Measurements from ENCODE around the gene NINL. TPM values are rescaled to one million over a fixed set of nuclear protein-coding genes. Genes with fewer than 3 reads are reported as not detected.

The NINL gene
- total RNA-seq, 1 experiment from 2014 or later, result 31.5 TPM

DNA sequence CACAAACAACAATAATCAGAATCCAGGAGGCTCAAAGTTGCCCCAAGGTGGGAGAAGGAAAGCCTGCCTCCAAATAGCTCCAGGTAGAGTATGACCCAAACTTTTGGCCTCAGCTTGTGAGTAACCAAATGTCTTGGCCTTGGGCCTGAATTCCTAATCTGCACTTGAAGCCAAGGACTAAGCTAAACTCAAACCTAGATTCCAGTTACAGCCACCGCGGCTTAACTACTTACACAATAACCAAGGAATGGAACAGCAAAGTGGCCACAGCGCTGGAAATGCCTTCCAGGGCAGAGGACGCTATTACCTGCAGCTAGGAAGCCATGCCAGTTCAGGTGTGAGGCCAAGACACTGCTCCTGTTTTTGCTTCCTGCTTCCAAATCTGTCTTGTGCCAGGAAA lies 4.6 kb downstream of the NINL start:
- no peak for DNase-seq (ENCODE audit: low spot score)
- no peak overlapping the region for H3K4me3 ChIP-seq (ENCODE audit: low read depth, low read length, poor library complexity, severe bottlenecking)
- no peaks in the 10 kb centered on the region for H3K9me3 ChIP-seq (ENCODE audit: low read depth, low read length, poor library complexity, severe bottlenecking)
- no peak overlapping the region for H3K27ac ChIP-seq (ENCODE audit: low read depth, low read length, poor library complexity, severe bottlenecking)
- no peak for TF ChIP-seq CTCF (conservative IDR thresholded peaks at IDR 0.05; ENCODE audit: low read depth, low read length)
- no peak for TF ChIP-seq EZH2 (IDR thresholded peaks at IDR 0.05; ENCODE audit: borderline replicate concordance, low read depth, low read length, poor library complexity, severe bottlenecking)
- H3K4me1 ChIP-seq (ENCODE audit: insufficient read depth, low read length, poor library complexity, severe bottlenecking), result no peaks in the 10 kb centered on the region
- BruUV-seq (replicated peaks), result no TSS peak
- POLR2A ChIA-PET (ENCODE audit: low non-redundant PET), result no interaction called here
- CTCF ChIA-PET, result interaction anchor here (0.7 kb wide), 1 partner anchor 13 kb away, joined by 4 read pairs; no protein-coding TSS in a partner anchor
- H3K27me3 ChIP-seq (replicated peaks; ENCODE audit: insufficient read depth, low read depth, low read length, poor library complexity), result no peaks in the 10 kb centered on the region
- intact Hi-C loops (cut with micrococcal nuclease; ENCODE audit: unreplicated experiment), result no loop called here
- H3K36me3 ChIP-seq (ENCODE audit: insufficient read depth, low read length, poor library complexity, severe bottlenecking), result peaks cover 11% of the 10 kb centered on the region

DNA sequence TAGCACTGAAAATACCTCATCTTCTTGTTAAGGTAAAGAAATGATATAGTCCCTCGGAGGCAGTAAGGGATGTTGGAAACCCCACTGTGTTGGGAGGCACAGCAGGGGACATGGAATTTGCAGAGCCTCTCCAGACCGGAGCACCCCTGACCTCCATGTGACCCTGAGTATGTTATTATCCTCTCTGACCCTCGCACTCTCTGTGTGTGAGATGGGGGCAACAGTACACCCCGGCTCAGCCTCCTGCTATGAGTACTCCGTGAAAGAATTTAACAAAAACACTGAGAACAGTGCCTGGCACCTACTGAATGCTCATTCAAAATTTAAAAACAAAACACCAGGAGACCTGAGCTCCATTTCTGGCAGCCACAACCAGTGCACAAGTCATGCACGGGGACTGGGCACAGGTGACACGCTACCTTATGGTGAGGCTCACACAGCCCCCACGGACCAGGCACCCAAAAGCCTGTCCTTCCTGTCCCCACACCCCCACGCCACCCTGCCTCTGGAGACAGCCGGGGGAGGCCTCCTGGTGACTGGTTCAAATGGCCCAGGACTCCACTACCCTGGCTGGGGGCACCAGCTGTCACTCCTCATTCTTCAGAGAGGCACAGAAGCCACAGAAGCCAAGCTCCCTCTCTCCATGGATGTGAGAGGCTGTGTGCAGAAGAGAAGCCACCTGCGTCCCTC lies 6.1 kb downstream of the NINL start:
- Histone ChIP-seq H3K27me3 (replicated peaks; ENCODE audit: insufficient read depth, low read depth, low read length, poor library complexity) (no peaks in the 10 kb centered on the region), H3K4me3 (ENCODE audit: low read depth, low read length, poor library complexity, severe bottlenecking) (no peak overlapping the region), H3K27ac (ENCODE audit: low read depth, low read length, poor library complexity, severe bottlenecking) (peak overlapping the region; percentile 57), H3K36me3 (ENCODE audit: insufficient read depth, low read length, poor library complexity, severe bottlenecking) (peaks cover 11% of the 10 kb centered on the region), H3K4me1 (ENCODE audit: insufficient read depth, low read length, poor library complexity, severe bottlenecking) (no peaks in the 10 kb centered on the region), H3K9me3 (ENCODE audit: low read depth, low read length, poor library complexity, severe bottlenecking) (no peaks in the 10 kb centered on the region)
- no TSS peak for BruUV-seq (replicated peaks)
- ChIA-PET POLR2A (ENCODE audit: low non-redundant PET) (no interaction called here), CTCF (no interaction called here)
- DNase-seq (ENCODE audit: low spot score), result no peak
- intact Hi-C loops (cut with micrococcal nuclease; ENCODE audit: unreplicated experiment), result no loop called here
- TF ChIP-seq CTCF (conservative IDR thresholded peaks at IDR 0.05; ENCODE audit: low read depth, low read length), result no peak
- TF ChIP-seq EZH2 (IDR thresholded peaks at IDR 0.05; ENCODE audit: borderline replicate concordance, low read depth, low read length, poor library complexity, severe bottlenecking), result no peak

GRCh38 chr20:25576783-25577530 lies 8.4 kb downstream of the NINL start:
- no peaks in the 10 kb centered on the region for H3K4me1 ChIP-seq (ENCODE audit: insufficient read depth, low read length, poor library complexity, severe bottlenecking)
- H3K36me3 ChIP-seq (ENCODE audit: insufficient read depth, low read length, poor library complexity, severe bottlenecking), result peaks cover 9% of the 10 kb centered on the region
- intact Hi-C loops (cut with micrococcal nuclease; ENCODE audit: unreplicated experiment), result no loop called here
- H3K4me3 ChIP-seq (ENCODE audit: low read depth, low read length, poor library complexity, severe bottlenecking), result no peak overlapping the region
- no TSS peak for BruUV-seq (replicated peaks)
- TF ChIP-seq CTCF (conservative IDR thresholded peaks at IDR 0.05; ENCODE audit: low read depth, low read length) (no peak), EZH2 (IDR thresholded peaks at IDR 0.05; ENCODE audit: borderline replicate concordance, low read depth, low read length, poor library complexity, severe bottlenecking) (no peak)
- ChIA-PET CTCF (no interaction called here), POLR2A (ENCODE audit: low non-redundant PET) (no interaction called here)
- H3K27me3 ChIP-seq (replicated peaks; ENCODE audit: insufficient read depth, low read depth, low read length, poor library complexity), result no peaks in the 10 kb centered on the region
- no peaks in the 10 kb centered on the region for H3K9me3 ChIP-seq (ENCODE audit: low read depth, low read length, poor library complexity, severe bottlenecking)
- no peak overlapping the region for H3K27ac ChIP-seq (ENCODE audit: low read depth, low read length, poor library complexity, severe bottlenecking)
- no peak for DNase-seq (ENCODE audit: low spot score)

Data from A673 (cell line).